PC-9 (cell line): ENCODE results near the gene DIP2C.

Experiments
- EZH2 ChIP-seq: fragments of 200-600 bp; sonication (generic); IDR thresholded peaks from 2 replicates; pipeline ENCODE4 v1.8.0; 2017; ENCODE audit warnings: antibody characterized with exemption, low read depth
- TF ChIP-seq, protein P1 (sequence below): fragments of 200-600 bp; sonication (generic); conservative IDR thresholded peaks from 2 replicates; pipeline ENCODE4 v1.6.1; 2017; ENCODE audit warnings: mixed run types, antibody characterized with exemption, mild to moderate bottlenecking, moderate library complexity

DNA sequence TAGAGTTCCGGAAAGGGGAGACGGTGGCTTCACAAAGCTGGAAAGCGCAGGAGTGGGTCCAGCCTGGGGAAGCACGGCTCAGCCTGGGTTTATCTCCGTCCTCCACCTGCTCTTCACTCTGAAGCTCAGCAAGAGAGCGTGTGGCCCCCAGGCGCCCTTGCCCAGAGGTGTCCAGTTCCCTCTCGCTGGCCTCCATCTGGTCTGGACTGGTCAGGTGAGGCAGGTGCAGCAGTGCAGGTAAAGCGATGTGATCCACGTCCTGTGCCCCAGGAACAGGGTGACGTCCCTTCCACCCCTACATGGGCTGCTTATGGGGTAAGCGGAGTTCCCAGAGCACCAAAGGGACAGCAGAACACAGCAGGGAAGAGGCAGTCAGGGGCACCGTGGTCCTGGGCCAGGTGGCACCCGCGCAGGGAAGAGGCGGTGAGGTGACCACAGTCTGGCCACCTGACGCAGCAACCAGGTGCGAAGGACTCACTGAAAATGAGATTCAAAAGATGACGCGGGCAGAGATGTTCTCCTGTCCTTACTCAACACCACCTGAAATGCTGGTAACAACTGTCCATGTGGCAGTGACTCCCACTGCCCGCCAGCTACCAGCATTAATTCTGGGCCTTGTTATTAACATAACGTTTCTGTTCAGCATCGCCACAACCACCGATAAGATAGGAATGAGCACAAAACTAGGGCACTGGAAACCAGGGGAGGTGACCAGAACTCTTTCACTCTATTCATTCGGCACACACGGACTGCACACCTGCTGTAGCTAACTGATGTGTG, 33.0 kb upstream of the DIP2C start:
- TF ChIP-seq, protein P1, sequence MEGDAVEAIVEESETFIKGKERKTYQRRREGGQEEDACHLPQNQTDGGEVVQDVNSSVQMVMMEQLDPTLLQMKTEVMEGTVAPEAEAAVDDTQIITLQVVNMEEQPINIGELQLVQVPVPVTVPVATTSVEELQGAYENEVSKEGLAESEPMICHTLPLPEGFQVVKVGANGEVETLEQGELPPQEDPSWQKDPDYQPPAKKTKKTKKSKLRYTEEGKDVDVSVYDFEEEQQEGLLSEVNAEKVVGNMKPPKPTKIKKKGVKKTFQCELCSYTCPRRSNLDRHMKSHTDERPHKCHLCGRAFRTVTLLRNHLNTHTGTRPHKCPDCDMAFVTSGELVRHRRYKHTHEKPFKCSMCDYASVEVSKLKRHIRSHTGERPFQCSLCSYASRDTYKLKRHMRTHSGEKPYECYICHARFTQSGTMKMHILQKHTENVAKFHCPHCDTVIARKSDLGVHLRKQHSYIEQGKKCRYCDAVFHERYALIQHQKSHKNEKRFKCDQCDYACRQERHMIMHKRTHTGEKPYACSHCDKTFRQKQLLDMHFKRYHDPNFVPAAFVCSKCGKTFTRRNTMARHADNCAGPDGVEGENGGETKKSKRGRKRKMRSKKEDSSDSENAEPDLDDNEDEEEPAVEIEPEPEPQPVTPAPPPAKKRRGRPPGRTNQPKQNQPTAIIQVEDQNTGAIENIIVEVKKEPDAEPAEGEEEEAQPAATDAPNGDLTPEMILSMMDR, result no peak
- no peak for TF ChIP-seq EZH2
